ENCODE measurements around the gene PGS1.

Gene PGS1

GRCh38 chr17:78358538-78359320, 19.7 kb upstream of the PGS1 start:
- Histone ChIP-seq H3K9ac (peak overlapping the region; percentile 65; the same call in 1 of the 2 replicates), H3K4me3 (IDR thresholded peaks at IDR 0.05; ENCODE audit: insufficient read depth, low read depth, low read length) (no peak overlapping the region), H3K36me3 (ENCODE audit: insufficient read depth) (no peaks in the 10 kb centered on the region), H4K20me1 (ENCODE audit: insufficient read depth) (no peaks in the 10 kb centered on the region), H3K27me3 (ENCODE audit: insufficient read depth, low read depth) (peaks cover 3% of the 10 kb centered on the region; the same call in 1 of the 2 replicates), H2AFZ (ENCODE audit: low read depth) (peak overlapping the region; percentile 59; the same call in 1 of the 2 replicates), H3K4me1 (ENCODE audit: low read depth, poor library complexity, severe bottlenecking) (peaks cover 49% of the 10 kb centered on the region), H3K27ac (no peak overlapping the region), H3K4me2 (peak overlapping the region; percentile 59), H3K79me2 (ENCODE audit: insufficient read depth, low read depth) (peaks cover 18% of the 10 kb centered on the region; the same call in 1 of the 2 replicates)
- TF ChIP-seq CTCF (conservative IDR thresholded peaks at IDR 0.05; ENCODE audit: low read depth, low read length) = no peak

- Histone ChIP-seq H3K9ac (peak overlapping the region; percentile 65), H4K20me1 (ENCODE audit: insufficient read depth) (no peaks in the 10 kb centered on the region), H3K4me3 (IDR thresholded peaks at IDR 0.05; ENCODE audit: insufficient read depth, low read depth, low read length) (no peak overlapping the region), H3K27me3 (ENCODE audit: insufficient read depth, low read depth) (peaks cover 5% of the 10 kb centered on the region; the same call in 1 of the 2 replicates), H3K79me2 (ENCODE audit: insufficient read depth, low read depth) (peaks cover 18% of the 10 kb centered on the region; the same call in 1 of the 2 replicates), H3K4me1 (ENCODE audit: low read depth, poor library complexity, severe bottlenecking) (peaks cover 41% of the 10 kb centered on the region), H3K36me3 (ENCODE audit: insufficient read depth) (no peaks in the 10 kb centered on the region), H3K27ac (peak overlapping the region; percentile 37), H2AFZ (ENCODE audit: low read depth) (peak overlapping the region; percentile 59), H3K4me2 (peak overlapping the region; percentile 59)
- no peak for TF ChIP-seq CTCF (conservative IDR thresholded peaks at IDR 0.05; ENCODE audit: low read depth, low read length)
These were observed 19.0 kb upstream of the PGS1 start for GRCh38 chr17:78359321-78359996.

GRCh38 chr17:78359997-78360370, 18.5 kb upstream of the PGS1 start, which contains the start of gene SOCS3:
Gene SOCS3 (minus strand): TSS chr17:78360077. CDS start chr17:78359095, 982 bp downstream.
- no peaks in the 10 kb centered on the region for H3K36me3 ChIP-seq (ENCODE audit: insufficient read depth)
- peaks cover 6% of the 10 kb centered on the region; the same call in 1 of the 2 replicates for H3K27me3 ChIP-seq (ENCODE audit: insufficient read depth, low read depth)
- H2AFZ ChIP-seq (ENCODE audit: low read depth) = peak within 1 kb of the TSS; percentile 92
- H3K27ac ChIP-seq = peak within 1 kb of the TSS; percentile 72
- no peaks in the 10 kb centered on the region for H4K20me1 ChIP-seq (ENCODE audit: insufficient read depth)
- H3K4me2 ChIP-seq = peak within 1 kb of the TSS; percentile 98
- peak within 1 kb of the TSS; percentile 75 for H3K9ac ChIP-seq
- H3K4me3 ChIP-seq (IDR thresholded peaks at IDR 0.05; ENCODE audit: insufficient read depth, low read depth, low read length) = no peak within 1 kb of the TSS
- peaks cover 36% of the 10 kb centered on the region for H3K4me1 ChIP-seq (ENCODE audit: low read depth, poor library complexity, severe bottlenecking)
- TF ChIP-seq CTCF (conservative IDR thresholded peaks at IDR 0.05; ENCODE audit: low read depth, low read length) = no peak
- peaks cover 18% of the 10 kb centered on the region; the same call in 1 of the 2 replicates for H3K79me2 ChIP-seq (ENCODE audit: insufficient read depth, low read depth)

GRCh38 chr17:78360371-78361224, 17.9 kb upstream of the PGS1 start:
- Histone ChIP-seq H2AFZ (ENCODE audit: low read depth) (peak overlapping the region; percentile 92), H3K4me3 (IDR thresholded peaks at IDR 0.05; ENCODE audit: insufficient read depth, low read depth, low read length) (no peak overlapping the region), H3K9ac (peak overlapping the region; percentile 75), H3K27ac (peak overlapping the region; percentile 72), H3K79me2 (ENCODE audit: insufficient read depth, low read depth) (peaks cover 18% of the 10 kb centered on the region; the same call in 1 of the 2 replicates), H3K4me2 (peak overlapping the region; percentile 98), H3K36me3 (ENCODE audit: insufficient read depth) (no peaks in the 10 kb centered on the region), H4K20me1 (ENCODE audit: insufficient read depth) (no peaks in the 10 kb centered on the region), H3K4me1 (ENCODE audit: low read depth, poor library complexity, severe bottlenecking) (peaks cover 30% of the 10 kb centered on the region), H3K27me3 (ENCODE audit: insufficient read depth, low read depth) (peaks cover 6% of the 10 kb centered on the region; the same call in 1 of the 2 replicates)
- TF ChIP-seq CTCF (conservative IDR thresholded peaks at IDR 0.05; ENCODE audit: low read depth, low read length) = peak; percentile 96
